PFSK-1 (cell line): ENCODE measurements around the gene GPC6.

Experiments used
- FOXP2 ChIP-seq: optimal IDR thresholded peaks from 2 replicates; pipeline ENCODE3; 2011; ENCODE audit warnings: borderline replicate concordance, control low read depth, inconsistent platforms; ENCODE audit not compliant: insufficient read depth; ENCODE audit errors: extremely low read length, extremely low read depth
- POLR2AphosphoS5 ChIP-seq: IDR thresholded peaks from 2 replicates; pipeline ENCODE4 v1.6.1; 2012; ENCODE audit warnings: low read depth, mild to moderate bottlenecking, control low read depth, low read length, moderate library complexity
- SIN3A ChIP-seq: IDR thresholded peaks from 2 replicates; pipeline ENCODE4 v1.6.1; 2012; ENCODE audit warnings: mild to moderate bottlenecking, low read length, moderate library complexity, borderline replicate concordance; ENCODE audit not compliant: insufficient read depth
- TAF1 ChIP-seq: IDR thresholded peaks from 2 replicates; pipeline ENCODE4 v1.6.1; 2012; ENCODE audit warnings: low read length, control low read depth, borderline replicate concordance; ENCODE audit not compliant: insufficient read depth
- TF ChIP-seq, protein P1 (sequence below), 2 experiments: IDR thresholded peaks; 2 replicates each; pipeline versions ENCODE4 v1.6.1 to v1.8.0; 2011 to 2012; ENCODE audit warnings: low read depth in 2 of 2, low read length in 2 of 2, control low read depth in 1 of 2, inconsistent platforms in 1 of 2, mild to moderate bottlenecking in 1 of 2, moderate library complexity in 1 of 2; ENCODE audit not compliant: insufficient read depth in 1 of 2

GPC6 gene

GRCh38 chr13:93729383-93729782 is 502.8 kb downstream of the GPC6 start:
- TF ChIP-seq TAF1 (no peak), SIN3A (no peak), FOXP2 (no peak), POLR2AphosphoS5 (no peak)
- TF ChIP-seq, protein P1, sequence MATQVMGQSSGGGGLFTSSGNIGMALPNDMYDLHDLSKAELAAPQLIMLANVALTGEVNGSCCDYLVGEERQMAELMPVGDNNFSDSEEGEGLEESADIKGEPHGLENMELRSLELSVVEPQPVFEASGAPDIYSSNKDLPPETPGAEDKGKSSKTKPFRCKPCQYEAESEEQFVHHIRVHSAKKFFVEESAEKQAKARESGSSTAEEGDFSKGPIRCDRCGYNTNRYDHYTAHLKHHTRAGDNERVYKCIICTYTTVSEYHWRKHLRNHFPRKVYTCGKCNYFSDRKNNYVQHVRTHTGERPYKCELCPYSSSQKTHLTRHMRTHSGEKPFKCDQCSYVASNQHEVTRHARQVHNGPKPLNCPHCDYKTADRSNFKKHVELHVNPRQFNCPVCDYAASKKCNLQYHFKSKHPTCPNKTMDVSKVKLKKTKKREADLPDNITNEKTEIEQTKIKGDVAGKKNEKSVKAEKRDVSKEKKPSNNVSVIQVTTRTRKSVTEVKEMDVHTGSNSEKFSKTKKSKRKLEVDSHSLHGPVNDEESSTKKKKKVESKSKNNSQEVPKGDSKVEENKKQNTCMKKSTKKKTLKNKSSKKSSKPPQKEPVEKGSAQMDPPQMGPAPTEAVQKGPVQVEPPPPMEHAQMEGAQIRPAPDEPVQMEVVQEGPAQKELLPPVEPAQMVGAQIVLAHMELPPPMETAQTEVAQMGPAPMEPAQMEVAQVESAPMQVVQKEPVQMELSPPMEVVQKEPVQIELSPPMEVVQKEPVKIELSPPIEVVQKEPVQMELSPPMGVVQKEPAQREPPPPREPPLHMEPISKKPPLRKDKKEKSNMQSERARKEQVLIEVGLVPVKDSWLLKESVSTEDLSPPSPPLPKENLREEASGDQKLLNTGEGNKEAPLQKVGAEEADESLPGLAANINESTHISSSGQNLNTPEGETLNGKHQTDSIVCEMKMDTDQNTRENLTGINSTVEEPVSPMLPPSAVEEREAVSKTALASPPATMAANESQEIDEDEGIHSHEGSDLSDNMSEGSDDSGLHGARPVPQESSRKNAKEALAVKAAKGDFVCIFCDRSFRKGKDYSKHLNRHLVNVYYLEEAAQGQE (IDR thresholded peaks at IDR 0.05; ENCODE audit: insufficient read depth in 1 of 2, low read depth in 2 of 2, low read length in 2 of 2), result no peak

DNA sequence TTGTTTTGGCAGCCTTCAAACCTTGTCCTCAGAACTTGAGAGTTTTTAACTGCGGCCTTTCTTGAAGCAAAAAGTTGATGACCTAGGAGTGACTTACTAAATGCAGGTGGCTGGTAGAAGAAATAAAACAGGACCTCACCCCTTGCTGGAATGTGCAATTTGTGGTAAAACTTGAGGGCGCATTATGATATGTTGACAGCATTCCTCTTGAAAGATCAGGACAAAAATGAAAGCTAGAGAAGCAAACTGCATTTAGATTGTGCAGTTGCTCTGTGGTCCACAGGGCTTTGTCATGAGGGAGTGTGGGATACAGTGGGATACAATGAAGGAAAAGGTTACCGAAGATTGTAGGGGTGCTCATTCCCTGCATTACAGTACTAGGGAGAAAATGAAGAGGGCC is 504.2 kb downstream of the GPC6 start:
- no peak for TF ChIP-seq FOXP2
- TF ChIP-seq TAF1, result no peak
- TF ChIP-seq SIN3A, result no peak
- TF ChIP-seq, protein P1 (IDR thresholded peaks at IDR 0.05; ENCODE audit: insufficient read depth in 1 of 2, low read depth in 2 of 2, low read length in 2 of 2), result no peak
- no peak for TF ChIP-seq POLR2AphosphoS5

DNA sequence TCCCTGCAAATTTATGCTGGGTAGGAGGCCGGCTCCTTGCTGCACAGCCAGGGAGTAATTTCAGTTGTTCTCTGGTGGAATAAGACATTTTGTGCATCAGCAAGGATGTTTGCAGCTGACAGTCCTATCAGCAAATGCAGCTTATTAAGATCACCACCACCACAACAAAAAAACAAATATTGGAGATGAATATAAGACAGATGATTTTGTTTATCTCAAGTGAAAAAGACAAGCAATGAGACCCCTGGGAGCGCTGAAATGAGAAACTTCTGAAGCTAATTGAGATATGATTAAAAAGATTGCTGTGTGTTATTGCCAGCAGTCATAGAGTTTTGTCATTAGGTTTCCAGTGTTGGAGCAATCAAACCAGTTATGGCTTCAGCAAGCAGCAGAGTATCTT is 505.6 kb downstream of the GPC6 start:
- TF ChIP-seq POLR2AphosphoS5 (no peak), FOXP2 (no peak), TAF1 (no peak), SIN3A (no peak)
- TF ChIP-seq, protein P1 (IDR thresholded peaks at IDR 0.05; ENCODE audit: insufficient read depth in 1 of 2, low read depth in 2 of 2, low read length in 2 of 2), result no peak

GRCh38 chr13:93736081-93736480 is 509.5 kb downstream of the GPC6 start:
- TF ChIP-seq SIN3A, result no peak
- no peak for TF ChIP-seq POLR2AphosphoS5
- TF ChIP-seq, protein P1 (IDR thresholded peaks at IDR 0.05; ENCODE audit: insufficient read depth in 1 of 2, low read depth in 2 of 2, low read length in 2 of 2), result no peak
- TF ChIP-seq FOXP2, result no peak
- TF ChIP-seq TAF1, result no peak

DNA sequence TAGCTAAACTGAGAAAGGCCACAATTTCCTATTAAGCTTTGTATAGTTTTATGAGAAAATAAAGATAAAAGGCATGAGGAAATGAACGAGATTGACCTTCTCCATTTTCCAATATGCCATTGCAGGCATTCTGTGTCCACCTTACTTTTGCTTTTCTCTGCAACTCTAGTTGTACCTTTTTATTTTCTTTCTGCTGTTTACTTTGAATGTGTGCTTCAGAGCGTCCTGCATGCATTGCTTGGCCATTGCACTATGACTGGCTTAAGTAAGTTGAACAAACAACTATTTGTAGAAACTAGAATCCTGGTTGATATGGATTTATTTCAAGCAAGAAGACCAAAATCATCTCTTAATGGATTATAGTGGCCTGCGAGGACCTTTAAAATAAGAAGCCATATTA is 510.3 kb downstream of the GPC6 start:
- no peak for TF ChIP-seq SIN3A
- no peak for TF ChIP-seq POLR2AphosphoS5
- TF ChIP-seq, protein P1 (IDR thresholded peaks at IDR 0.05; ENCODE audit: insufficient read depth in 1 of 2, low read depth in 2 of 2, low read length in 2 of 2), result no peak
- TF ChIP-seq TAF1, result no peak
- no peak for TF ChIP-seq FOXP2
